Erythroblast (primary cell): ENCODE data around the gene OR6C65.

Experiments used
- GATA1 ChIP-seq: IDR thresholded peaks from 2 replicates; pipeline ENCODE4 v1.6.1; 2011; ENCODE audit warnings: low read depth, mild to moderate bottlenecking, control low read depth, low read length, moderate library complexity
- POLR2A ChIP-seq: IDR thresholded peaks from 2 replicates; pipeline ENCODE4 v1.6.1; 2011; ENCODE audit warnings: mild to moderate bottlenecking, low read length

DNA sequence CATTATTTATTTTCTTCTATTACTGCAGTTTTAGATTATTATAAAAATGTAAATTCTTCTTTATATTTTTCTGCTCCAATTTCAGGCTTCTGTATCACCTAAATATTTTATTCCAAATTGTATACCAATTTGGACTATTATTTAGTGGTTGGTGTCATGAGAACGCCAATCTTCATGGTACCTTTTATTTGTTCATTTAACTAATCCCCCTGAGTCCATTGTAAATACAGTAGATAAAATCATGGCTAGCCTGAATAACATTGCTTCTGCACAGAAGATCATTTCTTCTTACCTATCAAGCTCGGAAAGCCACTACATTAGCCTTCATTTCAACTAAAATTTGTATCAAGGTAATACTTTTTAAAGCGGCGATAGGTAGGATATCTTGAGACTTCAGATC is 37.7 kb upstream of the OR6C65 start, which contains the start of gene OR6C75:
- no peak for TF ChIP-seq POLR2A
- no peak for TF ChIP-seq GATA1
